ENCODE results near the gene TNK1.
"Not testable (repeated sequence)": the region's sequence is repeated elsewhere in the genome, so short reads cannot be mapped to it uniquely, and the experiment has no call there.

The TNK1 gene

DNA sequence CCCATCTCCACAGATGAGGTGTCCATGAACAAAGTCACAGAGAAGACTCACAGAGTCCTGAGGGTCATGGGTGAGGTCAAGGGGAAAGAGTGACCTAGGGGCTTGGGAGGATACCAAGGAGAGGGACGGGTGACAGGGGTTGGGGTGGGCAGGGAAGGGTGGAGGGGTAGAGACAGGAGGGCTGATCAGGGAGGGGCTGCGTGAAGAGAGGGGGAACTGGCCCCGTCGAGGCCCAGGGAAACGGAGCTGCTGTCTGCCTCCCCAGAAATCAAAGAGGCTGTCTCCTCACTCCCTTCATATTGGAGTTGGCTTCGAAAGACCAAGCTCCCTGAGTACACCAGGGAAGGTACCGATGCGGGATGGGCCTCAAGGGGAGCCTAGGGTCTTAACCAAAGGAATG, 25.3 kb upstream of the TNK1 start:
- DNase-seq = no peak

DNA sequence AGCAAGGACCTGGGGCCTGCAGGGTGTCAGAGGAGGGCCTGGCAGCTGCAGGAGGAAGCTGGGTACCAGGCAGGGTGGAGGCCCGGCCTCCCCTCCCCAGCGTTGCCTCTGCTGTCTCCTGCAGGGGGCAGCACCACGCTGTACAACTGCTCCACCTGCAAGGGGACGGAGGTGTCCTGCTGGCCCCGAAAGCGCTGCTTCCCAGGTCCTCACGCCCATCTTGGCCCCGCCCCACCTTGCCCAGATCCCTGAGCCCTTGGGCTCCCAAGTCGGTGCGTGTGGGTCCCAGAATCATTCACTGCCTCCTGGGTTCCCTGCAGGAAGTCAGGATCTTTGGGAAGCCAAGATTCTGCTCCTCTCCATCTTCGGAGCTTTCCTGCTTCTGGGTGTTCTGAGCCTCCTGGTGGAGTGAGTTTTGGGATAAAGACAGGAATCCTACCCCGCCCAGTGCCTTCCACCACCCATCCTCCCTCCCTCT, 24.8 kb upstream of the TNK1 start:
- peak; percentile 50 for DNase-seq

DNA sequence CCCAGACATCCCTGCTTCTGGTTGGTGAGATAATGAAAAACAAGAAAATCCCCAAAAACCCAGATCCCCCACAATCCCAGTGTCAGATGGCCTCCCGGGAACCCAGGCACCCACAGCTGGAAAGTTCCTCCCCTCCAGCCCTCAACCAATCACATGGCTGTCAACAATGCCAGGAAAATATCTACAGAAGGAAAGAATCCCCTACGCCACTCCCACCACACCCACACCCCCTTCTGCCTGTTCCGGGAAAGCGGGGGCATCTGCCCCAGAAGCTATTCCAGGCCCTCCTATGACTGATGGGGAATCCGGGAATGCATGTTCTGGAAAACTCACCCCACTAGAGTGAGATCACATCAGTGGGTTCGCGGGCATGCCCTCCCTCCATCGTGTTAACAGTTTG, 24.1 kb upstream of the TNK1 start:
- DNase-seq = no peak

DNA sequence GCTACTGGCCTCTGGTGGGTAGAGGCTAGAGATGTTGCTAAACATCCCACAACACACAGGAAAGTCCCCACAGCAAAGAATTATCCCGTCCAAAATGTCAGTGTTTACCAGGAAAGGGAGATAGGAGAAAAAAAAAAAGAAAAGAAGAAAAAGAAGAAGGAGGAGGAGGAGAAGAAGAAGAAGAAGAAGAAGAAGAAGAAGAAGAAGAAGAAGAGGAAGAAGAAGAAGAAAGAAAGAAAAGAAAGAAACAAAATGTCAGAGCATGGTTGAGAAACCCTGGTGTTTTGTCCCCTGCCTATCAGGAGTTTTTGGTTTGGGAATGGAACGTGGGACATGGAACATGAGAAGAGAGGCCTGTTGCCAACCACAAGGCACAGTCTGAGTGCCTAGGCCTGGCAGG, 23.5 kb upstream of the TNK1 start:
- no peak for DNase-seq

DNA sequence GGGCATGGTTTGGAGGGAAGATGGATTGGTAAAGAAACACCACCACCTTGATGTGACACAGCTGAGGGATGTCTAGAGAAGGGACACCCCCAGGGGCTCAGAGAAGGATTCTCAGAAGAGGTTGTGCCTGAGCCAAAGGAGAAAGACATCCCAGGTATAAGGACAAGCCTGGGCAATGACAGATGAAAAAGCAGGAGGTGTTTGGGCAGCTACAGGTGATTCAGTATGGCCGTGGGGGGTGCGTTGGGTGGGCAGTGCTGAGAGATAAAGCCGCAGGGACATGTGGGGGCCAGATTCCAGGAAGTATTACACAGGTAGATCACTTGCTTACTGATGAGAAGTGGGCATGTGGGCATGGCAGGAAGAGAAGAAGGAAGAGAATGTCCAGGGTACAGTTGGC, 19.0 kb upstream of the TNK1 start:
- DNase-seq = no peak

DNA sequence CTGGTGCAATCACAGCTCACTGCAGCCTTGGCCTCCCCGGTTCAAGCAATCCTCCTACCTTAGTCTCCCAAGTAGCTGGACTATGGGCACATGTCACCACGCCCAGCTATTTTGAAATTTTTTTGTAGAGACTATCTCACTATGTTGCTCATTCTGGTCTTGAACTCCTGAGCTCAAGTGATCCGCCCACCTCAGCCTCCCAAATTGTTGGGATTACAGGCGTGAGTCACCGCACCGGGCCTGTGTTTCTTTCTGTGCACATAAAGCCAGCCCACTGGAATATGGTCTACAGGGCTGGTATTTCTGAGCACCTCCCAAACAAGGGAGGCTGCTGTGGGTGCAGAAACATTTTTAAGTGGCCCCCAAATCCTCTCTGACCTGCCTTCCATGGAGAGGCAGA, 17.6 kb upstream of the TNK1 start:
- no peak for DNase-seq

DNA sequence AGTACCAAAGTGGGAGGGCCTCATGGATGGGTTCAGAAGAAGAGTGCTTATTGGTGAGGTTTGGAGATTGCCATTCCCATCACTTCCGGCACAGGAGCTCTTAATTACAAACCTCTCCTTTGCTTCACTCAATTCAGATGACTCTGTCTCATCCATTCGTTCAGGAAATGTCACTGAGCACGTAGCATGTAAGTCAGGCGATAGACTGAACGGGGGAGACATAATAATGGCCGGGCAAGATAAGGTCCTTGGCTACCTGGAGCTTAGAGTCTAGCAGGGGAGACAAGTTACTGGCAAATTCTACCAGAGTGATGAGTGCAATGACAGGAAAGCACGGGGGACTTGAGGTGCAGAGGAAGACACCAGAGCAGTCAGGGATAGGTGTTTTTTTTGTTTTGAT, 14.9 kb upstream of the TNK1 start:
- DNase-seq = not testable (repeated sequence)

DNA sequence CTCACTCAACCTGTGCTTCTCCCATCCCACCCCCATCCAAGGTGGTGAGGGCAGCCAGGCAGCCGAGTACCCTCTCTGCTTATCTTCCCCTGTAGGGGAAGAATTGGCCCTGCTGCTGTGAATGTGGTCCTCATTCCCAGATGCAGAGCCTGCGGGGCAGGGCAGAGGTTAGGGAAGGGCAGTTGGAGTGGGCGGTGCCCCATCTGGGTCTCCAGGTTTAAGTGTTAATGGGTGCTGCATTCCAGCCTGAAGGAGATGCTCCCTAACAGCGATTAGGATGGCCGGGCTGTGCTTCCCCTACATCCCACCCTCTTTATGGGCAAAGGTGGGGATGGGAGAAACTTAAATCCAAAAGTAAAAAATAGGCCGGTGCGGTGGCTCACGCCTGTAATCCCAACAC, 13.8 kb upstream of the TNK1 start:
- no peak for DNase-seq

DNA sequence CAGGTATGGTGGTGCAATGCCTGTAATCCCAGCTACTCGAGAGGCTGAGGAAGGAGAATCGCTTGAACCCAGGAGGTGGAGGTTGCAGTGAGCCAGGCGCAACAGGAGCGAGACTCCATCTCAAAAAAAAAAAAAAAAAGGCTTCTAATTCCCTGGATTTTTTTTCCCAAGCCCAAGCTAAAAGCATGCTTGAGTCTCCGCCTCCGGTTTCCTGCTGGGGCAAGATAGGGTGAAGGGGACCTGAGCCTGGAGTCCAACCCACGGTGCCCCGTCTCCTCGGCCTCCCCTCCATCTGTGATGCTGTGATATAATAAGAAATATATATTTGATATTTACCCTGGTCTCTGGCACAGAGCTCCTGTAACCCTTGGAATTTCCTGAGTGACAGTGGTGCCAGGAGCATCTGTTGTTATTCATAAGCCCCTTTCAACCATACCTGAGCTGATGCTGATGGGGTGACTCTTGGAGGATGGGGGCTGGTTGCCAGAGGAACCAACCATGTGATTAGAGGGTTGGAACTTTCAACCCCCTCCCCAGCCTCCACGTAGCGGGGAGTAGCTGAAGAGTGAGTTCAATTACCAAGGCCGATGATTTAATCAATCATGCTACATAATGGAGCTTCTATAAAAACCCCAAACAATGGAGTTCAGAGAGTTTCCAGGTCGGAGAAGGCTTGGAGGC, 12.8 kb upstream of the TNK1 start:
- no peak for DNase-seq

DNA sequence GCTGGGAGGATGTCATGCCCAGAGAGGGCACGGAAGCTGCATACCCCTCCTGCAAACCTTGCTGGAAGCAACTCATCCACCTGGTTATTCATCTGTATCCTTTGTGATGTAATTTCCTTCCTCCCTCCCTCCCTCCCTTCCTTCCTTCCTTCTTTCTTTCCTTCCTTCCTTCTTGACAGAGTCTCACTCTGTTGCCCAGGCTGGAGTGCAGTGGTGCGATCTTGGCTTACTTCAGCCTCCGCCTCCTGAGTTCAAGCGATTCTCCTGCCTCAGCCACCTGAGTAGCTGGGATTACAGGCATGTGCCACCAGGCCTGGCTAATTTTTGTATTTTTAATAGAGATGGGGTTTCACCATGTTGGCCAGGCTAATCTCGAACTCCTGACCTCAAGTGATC, 12.3 kb upstream of the TNK1 start:
- not testable (repeated sequence) for DNase-seq

DNA sequence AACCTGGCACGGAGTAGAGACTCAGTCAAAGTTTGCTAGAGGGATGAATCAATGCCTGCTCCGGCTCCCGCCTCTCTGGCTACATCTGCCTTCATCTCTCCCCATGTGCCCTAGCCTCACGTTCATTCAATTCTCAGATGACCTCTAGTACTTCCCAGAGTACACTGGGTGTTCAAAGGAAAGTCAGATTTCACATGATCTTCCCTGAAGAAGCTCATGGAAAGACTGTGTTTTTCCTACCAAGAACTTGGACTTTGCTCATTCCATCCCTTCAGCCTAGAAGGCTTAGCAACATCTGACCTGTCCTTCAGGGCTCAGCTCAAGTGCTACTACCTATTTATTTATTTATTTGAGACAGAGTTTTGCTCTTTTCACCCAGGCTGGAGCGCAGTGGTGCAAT, 11.1 kb upstream of the TNK1 start:
- no peak for DNase-seq

DNA sequence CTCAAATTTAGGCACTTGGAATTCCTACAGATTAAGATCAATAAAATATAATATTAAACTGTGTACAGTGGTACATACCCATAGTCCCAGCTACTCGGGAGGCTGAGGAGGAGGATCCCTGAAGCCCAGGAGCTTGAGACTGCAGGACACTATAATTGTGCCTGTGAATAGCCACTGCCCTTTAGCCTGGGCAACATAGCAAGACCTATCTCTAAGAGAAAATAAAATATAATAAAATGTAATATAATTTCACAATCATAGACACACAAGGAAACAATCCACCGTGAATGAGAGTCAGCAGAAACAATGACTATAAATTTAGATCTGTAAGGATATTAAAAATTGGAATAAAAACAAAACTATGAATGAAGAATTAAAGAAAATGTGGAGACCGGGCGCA, 10.0 kb upstream of the TNK1 start:
- DNase-seq = no peak

DNA sequence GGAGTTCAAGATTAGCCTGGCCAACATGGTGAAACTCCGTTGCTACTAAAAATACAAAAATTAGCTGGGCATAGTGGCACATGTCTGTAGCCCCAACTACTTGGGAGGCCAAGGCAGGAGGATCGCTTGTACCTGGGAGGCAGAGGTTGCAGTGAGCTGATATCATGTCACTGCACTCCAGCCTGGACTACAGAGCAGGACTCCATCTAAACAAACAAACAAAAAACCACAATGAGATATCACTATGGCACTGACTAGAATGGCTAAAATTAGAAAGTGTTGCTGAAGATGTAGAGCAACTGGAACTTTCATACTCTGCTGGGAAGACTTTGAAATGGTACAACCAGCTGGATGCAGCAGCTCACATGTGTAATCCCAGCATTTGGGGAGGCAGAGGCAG, 6.5 kb upstream of the TNK1 start:
- DNase-seq = no peak

DNA sequence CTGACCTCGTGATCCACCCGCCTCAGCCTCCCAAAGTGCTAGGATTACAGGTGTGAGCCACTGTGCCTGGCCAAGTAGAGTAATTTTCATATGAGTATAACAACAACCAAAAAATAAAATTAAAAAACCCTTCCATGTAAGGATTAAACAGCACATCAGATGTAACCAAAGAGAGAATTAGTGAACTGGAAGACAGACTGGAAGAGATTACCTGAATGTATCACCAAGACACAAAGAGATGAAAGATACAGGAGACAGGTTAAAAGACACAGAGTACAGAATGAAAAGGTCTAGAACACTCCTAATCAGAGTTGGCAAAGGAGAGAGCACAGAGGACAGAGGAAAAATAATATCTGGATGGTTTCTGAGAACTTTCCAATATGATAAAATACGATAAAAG, 1.8 kb upstream of the TNK1 start:
- no peak for DNase-seq

DNA sequence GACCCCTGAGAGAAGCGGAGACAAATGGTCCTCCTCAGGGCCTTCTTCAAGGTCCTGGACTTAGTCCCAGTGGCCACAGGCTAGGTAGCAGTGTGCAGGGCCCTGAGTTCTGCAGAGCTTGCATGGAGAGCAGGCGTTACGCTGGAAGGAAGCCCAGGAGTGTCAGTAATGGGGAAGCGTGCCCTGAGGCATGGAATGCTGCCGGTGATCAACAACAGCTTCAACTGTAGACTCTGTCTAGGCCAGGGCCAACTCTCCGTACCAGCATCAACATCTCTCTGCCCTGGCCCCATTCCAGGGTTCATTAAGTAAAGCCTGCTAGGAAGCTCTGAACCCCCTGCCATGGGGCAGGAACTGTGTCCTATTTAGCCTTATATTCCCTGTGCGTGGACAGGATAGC, 568 bp upstream of the TNK1 start:
- DNase-seq = peak; percentile 36

DNA sequence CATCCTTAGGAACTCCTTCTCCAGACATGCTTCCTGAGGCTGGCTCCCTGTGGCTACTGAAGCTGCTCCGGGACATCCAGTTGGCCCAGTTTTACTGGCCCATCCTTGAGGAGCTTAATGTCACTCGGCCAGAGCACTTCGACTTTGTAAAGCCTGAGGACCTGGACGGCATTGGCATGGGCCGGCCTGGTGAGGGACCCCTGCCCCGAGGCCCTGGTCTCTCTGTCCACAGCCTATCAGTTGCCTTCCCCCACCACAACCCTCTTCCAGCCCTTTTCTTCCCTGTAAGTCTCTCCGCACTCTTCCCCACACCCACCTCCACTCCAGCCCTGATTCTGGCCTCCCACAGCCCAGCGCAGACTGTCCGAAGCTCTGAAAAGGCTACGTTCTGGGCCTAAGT, 2.0 kb downstream of the TNK1 start:
- DNase-seq = no peak

DNA sequence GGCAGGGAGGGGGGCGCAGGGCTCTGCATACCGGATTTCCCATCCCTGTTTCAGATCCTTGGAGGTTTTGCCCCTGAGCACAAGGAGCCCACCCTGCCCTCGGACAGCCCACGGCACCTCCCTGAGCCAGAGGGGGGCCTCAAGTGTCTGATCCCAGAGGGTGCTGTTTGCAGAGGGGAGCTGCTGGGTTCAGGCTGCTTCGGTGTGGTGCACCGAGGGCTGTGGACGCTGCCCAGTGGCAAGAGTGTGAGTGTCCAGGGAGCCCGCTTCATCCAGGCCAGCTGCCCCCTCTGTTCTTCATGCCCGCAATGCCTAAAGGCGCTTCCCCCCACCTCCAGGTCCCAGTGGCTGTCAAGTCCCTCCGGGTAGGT, 2.5 kb downstream of the TNK1 start:
- no peak for DNase-seq

DNA sequence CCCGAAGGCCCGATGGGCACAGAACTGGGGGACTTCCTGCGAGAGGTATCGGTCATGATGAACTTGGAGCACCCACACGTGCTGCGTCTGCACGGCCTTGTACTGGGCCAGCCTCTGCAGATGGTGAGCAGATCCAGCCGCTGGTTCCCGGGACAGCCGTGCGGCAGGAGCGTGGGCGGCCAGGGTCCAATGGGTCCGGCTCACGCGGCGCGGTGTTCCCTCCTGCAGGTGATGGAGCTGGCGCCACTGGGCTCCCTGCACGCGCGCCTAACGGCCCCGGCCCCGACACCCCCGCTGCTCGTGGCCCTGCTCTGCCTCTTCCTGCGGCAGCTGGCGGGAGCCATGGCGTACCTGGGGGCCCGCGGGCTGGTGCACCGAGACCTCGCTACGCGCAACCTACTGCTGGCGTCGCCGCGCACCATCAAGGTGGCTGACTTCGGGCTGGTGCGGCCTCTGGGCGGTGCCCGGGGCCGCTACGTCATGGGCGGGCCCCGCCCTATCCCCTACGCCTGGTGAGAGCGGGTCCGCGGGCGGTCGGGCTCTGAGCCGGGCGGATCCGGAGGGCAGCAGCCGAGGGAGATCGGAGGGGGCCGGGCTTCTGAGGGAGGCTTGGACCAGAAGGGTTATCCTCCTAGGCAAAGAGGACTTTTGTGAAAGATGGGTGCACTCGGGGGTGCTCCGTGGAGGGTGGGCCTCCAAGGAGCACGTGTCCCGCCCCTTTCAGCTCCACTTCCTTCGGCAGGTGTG, 3.0 kb downstream of the TNK1 start:
- DNase-seq = peak; percentile 26

DNA sequence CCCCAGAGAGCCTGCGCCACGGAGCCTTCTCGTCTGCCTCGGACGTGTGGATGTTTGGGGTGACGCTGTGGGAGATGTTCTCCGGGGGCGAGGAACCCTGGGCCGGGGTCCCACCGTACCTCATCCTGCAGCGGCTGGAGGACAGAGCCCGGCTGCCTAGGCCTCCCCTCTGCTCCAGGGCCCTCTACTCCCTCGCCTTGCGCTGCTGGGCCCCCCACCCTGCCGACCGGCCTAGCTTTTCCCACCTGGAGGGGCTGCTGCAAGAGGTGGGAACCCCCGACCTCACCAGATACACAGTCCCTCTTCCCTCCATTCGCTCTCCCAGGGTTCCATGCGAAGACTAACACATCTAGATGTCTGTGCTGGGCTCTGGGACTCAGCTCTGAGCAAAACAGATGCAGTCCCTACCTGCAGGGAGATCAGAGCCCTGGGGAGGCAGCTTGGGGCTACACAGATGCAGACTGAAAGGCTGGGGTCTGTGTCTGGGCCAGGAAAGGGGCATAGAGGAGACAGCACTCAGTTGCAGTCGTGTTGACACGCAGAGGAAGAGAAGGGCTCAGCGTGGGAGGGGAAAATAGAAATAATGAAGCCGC, 3.7 kb downstream of the TNK1 start:
- DNase-seq = no peak

DNA sequence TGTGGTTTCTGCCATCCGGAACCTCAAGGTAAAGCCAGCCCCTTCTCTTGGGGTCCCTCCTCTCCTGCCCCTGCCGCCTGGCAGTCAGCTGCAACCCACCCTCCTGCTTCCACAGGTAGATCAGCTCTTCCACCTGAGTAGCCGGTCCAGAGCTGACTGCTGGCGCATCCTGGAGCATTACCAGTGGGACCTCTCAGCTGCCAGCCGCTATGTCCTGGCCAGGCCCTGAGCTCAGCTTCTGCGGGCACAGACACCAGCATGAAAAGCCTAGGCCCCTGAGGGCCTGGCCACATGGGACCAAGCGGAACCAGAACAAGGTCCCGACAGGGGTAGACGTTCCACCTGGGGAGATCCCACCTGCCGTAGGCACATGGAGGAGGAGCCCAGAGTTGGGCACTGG, 8.0 kb downstream of the TNK1 start:
- no peak for DNase-seq

DNA sequence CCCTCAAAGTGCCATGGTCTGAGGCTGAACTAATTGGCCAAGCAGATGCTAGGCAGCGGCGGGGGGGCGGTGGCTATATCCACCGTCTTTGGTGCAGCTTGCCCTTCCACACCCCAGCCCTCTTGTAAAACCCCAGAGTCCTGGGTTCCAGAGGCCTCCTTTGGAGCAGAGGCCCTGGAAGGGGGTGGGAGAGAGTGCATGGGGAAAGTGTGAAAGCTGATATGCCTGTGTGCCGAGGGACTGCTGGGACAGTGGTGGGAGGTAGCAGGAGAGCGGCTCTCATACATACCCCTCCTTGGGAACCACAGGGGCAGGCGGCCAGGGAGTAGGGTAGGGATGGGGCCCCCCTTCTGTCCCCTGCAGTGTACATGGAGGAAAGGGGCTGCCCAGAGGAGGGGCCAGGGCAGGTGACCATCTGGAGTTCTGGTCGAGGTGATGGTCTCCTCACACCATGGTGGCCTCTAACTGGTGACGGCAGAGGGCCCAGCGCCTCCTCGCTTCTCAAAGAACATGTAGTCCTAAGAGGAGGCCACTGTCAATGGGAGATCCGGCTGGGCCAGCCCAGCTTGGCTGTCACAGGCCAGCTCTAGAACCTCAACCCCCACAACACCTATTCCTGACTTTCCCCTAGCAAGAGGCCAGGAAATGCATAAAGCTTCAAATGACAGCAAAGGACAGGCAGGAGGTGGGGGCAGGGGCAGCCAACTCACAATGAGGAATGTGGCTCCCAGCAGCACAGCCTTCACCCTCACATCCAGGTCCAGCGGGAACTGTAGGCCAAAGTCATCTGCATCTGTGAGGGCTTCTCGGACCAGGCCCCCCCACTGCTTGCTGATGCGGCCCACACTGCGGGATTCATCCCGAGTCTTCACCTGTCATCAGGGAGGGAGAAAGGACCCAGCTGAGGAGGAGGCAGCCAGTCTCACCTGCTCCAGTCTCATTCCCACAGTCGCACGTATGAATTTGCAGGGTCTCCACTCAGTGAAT, 9.3 kb downstream of the TNK1 start:
- no peak for DNase-seq

DNA sequence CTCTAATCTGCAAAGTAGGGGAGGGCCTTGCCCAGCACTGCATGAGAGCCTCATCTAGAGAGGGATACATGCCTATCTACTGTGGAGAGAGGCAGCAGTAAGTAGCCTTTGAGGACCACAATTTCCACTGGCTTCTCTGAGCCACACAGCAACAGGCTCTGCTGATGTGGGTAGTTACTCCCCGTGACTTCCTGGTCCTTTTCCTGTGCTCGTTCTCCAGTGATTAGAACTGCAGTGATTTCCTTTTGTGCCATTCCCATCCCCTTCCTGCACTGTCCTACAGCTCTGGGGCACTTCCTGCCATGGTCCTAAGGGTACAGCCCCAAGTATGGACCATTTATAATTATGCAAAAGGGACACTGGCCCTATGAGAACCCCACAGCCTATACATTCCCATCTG, 10.4 kb downstream of the TNK1 start:
- no peak for DNase-seq
